ENCODE measurements around the gene GUCY2F.

GUCY2F gene

DNA sequence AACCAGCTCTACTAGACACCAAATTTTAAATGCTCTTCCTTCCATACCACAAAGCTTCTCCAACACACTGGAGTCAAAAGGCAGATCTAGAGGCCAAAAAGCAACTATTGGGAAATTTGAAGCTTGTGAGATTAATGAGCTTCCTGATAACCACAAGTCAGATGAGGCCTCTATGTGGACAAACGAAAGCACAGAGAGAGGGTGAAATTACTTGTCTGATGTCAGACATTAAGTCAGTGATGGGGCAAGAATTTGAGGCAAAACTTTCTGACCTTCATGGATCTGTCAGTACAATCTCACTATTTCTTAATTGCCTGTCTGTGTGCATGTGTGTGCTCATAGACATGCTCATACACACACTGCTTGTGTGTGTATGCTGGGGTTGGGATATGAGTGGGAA lies 103.6 kb downstream of the GUCY2F start:
- Histone ChIP-seq H3K36me3 (replicated peaks) (no peaks in the 10 kb centered on the region), H3K4me3 (ENCODE audit: low read depth, low read length) (no peak overlapping the region), H3K27me3 (replicated peaks) (no peaks in the 10 kb centered on the region), H3K27ac (no peak overlapping the region)
- DNase-seq, result no peak
- in situ Hi-C loops (cut with HindIII; ENCODE audit: low pct_ligation_motif_present, low sequenced_read_pairs), result no loop called here
- TF ChIP-seq, protein P1, sequence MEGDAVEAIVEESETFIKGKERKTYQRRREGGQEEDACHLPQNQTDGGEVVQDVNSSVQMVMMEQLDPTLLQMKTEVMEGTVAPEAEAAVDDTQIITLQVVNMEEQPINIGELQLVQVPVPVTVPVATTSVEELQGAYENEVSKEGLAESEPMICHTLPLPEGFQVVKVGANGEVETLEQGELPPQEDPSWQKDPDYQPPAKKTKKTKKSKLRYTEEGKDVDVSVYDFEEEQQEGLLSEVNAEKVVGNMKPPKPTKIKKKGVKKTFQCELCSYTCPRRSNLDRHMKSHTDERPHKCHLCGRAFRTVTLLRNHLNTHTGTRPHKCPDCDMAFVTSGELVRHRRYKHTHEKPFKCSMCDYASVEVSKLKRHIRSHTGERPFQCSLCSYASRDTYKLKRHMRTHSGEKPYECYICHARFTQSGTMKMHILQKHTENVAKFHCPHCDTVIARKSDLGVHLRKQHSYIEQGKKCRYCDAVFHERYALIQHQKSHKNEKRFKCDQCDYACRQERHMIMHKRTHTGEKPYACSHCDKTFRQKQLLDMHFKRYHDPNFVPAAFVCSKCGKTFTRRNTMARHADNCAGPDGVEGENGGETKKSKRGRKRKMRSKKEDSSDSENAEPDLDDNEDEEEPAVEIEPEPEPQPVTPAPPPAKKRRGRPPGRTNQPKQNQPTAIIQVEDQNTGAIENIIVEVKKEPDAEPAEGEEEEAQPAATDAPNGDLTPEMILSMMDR (IDR thresholded peaks at IDR 0.05; ENCODE audit: low read depth, low read length, missing control alignments), result no peak

DNA sequence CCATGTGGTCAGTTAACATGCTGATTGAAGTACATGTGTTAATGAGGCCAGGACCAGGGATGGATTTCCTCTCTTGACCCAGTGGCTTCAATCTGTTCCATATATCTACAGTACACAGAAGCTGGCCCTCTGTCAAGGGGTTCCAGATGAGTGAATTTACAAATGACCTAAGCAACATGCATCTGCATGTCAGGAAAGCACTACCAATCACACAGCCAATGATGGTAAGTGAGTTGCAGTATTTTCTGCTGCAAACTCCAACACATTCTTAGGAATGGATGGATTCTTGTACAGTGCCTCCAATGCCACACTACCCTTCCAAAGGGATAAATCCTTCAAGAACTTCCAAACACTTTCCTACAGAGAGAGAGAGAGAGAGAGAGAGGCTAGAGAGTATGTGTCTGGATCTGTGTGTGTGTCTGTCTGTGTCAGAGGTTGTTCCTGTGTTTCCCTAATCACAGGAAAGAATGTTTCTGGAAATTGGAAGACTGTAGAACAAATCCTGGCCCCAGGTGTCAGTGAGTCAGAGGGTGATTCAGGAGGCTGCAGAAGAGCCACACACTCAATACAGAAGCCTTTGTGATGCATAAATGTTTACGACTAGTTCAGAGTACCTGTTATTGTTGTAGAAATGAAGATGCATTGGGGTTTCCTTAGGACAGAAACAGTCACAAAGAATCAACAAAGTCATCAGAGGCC lies 107.5 kb downstream of the GUCY2F start:
- H3K27ac ChIP-seq, result no peak overlapping the region
- no peaks in the 10 kb centered on the region for H3K27me3 ChIP-seq (replicated peaks)

DNA sequence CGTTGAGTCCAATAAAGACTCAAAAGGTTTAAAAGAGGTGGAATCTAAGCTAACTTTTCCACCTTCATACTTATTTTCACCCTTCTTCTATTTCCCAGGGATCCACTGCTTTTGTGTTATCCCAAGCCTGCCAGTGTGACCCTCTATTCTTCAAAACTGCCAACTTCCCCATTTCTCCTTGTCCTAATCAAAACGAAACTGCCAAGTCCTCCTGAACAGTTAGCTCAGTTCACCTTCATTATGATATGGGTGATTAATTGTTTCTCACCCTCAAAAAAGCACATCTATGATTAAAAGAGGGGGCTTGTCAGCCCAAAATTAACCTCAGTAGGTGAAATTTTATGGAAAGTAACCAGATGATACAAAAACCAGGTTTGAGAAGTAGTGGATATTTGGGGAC lies 108.4 kb downstream of the GUCY2F start:
- no peaks in the 10 kb centered on the region for H3K27me3 ChIP-seq (replicated peaks)
- no peaks in the 10 kb centered on the region for H3K36me3 ChIP-seq (replicated peaks)
- TF ChIP-seq, protein P1 (IDR thresholded peaks at IDR 0.05; ENCODE audit: low read depth, low read length, missing control alignments), result no peak
- H3K4me3 ChIP-seq (ENCODE audit: low read depth, low read length), result no peak overlapping the region
- in situ Hi-C loops (cut with HindIII; ENCODE audit: low pct_ligation_motif_present, low sequenced_read_pairs), result no loop called here
- no peak overlapping the region for H3K27ac ChIP-seq
- DNase-seq, result no peak

More for the DNA sequence above, 107.5 kb downstream of the GUCY2F start:
- H3K4me3 ChIP-seq (ENCODE audit: low read depth, low read length), result no peak overlapping the region
- DNase-seq, result no peak
- H3K36me3 ChIP-seq (replicated peaks), result no peaks in the 10 kb centered on the region
- TF ChIP-seq, protein P1 (IDR thresholded peaks at IDR 0.05; ENCODE audit: low read depth, low read length, missing control alignments), result no peak
- in situ Hi-C loops (cut with HindIII; ENCODE audit: low pct_ligation_motif_present, low sequenced_read_pairs), result no loop called here

DNA sequence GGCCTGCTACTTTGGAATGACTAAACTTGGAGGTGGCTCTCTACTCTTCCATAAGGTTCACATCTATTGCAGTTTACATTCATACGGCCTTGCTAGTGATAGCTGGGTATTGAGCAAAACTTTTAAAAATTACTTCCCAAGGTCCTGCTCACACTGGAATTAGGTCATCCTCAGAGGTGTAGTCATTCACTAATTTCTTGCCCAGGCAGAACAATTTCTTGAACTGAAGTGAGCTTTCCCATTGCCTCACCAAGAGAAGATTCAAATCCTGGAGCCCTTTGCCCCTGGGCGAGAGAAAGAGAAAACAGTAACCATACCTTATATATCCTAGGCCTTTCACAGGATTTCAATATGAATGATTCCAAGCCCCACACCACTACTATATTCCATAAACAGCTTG lies 109.2 kb downstream of the GUCY2F start:
- H3K27me3 ChIP-seq (replicated peaks), result no peaks in the 10 kb centered on the region
- no peak for DNase-seq
- no peak overlapping the region for H3K27ac ChIP-seq
- H3K4me3 ChIP-seq (ENCODE audit: low read depth, low read length), result no peak overlapping the region
- H3K36me3 ChIP-seq (replicated peaks), result no peaks in the 10 kb centered on the region
- in situ Hi-C loops (cut with HindIII; ENCODE audit: low pct_ligation_motif_present, low sequenced_read_pairs), result no loop called here
- TF ChIP-seq, protein P1 (IDR thresholded peaks at IDR 0.05; ENCODE audit: low read depth, low read length, missing control alignments), result no peak

DNA sequence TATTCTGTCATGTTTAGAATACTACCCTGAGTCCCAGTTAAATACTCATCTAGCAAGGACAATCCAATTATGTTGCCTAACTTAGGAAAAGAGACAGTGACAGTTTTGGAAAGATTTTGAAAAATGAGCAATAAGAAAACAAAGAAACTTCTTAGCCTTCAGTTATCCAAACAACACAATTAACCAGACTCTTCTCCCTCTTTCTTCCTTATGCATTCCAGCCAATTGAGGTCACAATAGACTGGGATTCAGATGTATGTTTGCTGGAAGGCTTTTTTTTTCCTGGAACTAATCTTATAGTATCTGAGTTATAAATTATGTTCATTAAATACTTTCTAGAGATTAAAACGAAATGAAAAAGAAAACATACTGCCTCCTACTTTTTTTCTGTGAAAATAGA lies 109.6 kb downstream of the GUCY2F start:
- TF ChIP-seq, protein P1 (IDR thresholded peaks at IDR 0.05; ENCODE audit: low read depth, low read length, missing control alignments), result no peak
- in situ Hi-C loops (cut with HindIII; ENCODE audit: low pct_ligation_motif_present, low sequenced_read_pairs), result no loop called here
- DNase-seq, result no peak
- Histone ChIP-seq H3K27ac (no peak overlapping the region), H3K27me3 (replicated peaks) (no peaks in the 10 kb centered on the region), H3K36me3 (replicated peaks) (no peaks in the 10 kb centered on the region), H3K4me3 (ENCODE audit: low read depth, low read length) (no peak overlapping the region)

DNA sequence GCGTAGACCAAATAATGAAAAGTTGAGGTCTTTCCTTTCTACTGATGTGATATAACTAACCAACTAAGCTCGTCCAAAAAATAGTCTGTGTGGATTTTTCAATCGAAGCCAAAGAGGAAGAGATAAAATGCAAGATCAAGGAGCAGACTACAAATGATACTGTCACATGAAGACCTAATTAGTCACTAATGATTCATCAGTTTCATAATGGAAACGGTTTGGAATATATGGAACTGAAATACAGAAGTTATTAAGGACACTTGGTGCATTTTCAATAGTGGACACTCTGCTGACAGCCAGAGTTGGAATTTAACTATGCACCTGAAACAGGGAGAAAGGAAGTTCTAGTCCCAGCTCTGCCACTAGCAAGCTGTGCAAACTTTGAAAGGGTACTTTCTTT lies 119.8 kb downstream of the GUCY2F start:
- in situ Hi-C loops (cut with HindIII; ENCODE audit: low pct_ligation_motif_present, low sequenced_read_pairs), result no loop called here
- TF ChIP-seq, protein P1 (IDR thresholded peaks at IDR 0.05; ENCODE audit: low read depth, low read length, missing control alignments), result no peak

More for the DNA sequence above, 119.8 kb downstream of the GUCY2F start:
- no peak overlapping the region for H3K4me3 ChIP-seq (ENCODE audit: low read depth, low read length)
- no peak overlapping the region for H3K27ac ChIP-seq
- no peaks in the 10 kb centered on the region for H3K36me3 ChIP-seq (replicated peaks)
- no peak for DNase-seq
- no peaks in the 10 kb centered on the region for H3K27me3 ChIP-seq (replicated peaks)

All from brain microvascular endothelial cell (primary cell).